GM18498 (cell line): ENCODE measurements around the gene HELZ2.

Experiments
- ATAC-seq: cut with Tn5 transposase; IDR thresholded peaks from one replicate; pipeline ENCODE4 v1.9.1; 2021; ENCODE audit warnings: mild to moderate bottlenecking, moderate library complexity; ENCODE audit not compliant: unreplicated experiment

HELZ2 gene

GRCh38 chr20:63597651-63598478 is 23.8 kb upstream of the HELZ2 start:
- ATAC-seq: no peak

GRCh38 chr20:63596423-63596822 is 22.4 kb upstream of the HELZ2 start:
- no peak for ATAC-seq

- no peak for ATAC-seq
Observed at GRCh38 chr20:63595416-63596127, 21.5 kb upstream of the HELZ2 start.

- no peak for ATAC-seq
Observed at GRCh38 chr20:63594043-63594561, 20.1 kb upstream of the HELZ2 start.

DNA sequence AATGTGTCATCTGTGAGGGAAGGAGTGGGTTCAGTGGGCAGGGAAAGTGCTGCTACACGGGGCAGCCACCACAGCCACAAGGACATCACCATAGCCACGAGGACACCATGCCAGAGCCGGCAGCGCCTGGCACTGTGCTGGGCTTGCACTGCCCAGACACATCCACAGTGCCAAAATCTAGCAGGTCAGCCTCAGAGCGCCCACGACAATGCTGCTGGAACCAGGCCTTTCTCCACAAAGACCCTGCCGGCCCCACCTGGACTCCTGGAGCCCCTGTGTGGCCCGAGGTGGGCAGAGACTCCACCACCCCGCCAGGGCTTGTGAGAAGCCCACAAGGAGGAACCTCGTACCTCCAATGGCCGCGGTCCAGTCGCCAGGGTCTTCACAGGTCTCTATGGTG is 18.6 kb upstream of the HELZ2 start:
- ATAC-seq: no peak

DNA sequence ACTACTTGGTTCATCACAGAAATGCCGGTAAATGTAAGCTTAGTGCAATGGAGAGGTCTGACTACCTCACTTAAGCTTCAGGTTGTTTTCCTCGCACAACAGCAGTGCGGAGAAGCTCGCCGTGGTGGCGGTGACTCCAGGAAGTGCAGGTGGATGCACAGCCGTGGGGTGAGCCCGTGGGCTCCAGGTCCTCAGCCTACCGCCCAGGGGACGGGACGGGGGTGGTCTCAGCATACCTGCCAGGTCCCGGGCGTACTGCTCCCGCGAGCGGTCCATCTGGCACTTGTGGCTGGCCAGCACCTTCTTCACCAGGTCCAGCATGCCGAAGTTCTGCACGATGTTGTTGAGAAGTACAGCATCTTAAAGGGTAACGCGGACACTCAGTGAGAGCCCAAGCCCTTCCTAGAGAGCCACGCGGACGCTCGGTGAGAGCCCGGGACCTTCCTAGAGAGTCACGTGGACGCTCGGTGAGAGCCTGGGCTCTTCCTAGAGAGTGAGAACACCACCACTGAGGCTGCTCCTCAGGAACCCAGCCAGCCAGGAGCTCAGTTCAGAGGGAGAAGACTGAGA is 17.8 kb upstream of the HELZ2 start:
- no peak for ATAC-seq

DNA sequence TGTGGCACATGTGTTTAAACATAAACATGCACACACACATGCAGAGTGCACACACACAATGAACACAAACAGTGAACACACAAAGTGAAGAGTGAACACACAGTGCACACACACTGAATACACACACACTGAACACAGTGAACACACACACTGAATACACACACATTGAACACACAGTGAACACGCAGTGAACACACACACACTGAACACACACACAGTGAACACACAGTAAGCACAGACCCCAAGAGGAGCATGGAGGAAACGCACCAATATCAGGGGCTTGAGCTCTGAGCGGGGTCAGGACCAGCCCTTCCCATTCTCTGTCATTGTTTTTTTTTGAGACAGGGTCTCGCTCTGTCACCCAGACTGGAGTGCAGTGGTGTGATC is 17.1 kb upstream of the HELZ2 start:
- no peak for ATAC-seq

- no peak for ATAC-seq
Observed at GRCh38 chr20:63590218-63591146, 16.4 kb upstream of the HELZ2 start.

- no peak for ATAC-seq
Observed at GRCh38 chr20:63589261-63590217, 15.5 kb upstream of the HELZ2 start.

- no peak for ATAC-seq
Observed at GRCh38 chr20:63588641-63589041, 14.6 kb upstream of the HELZ2 start.

DNA sequence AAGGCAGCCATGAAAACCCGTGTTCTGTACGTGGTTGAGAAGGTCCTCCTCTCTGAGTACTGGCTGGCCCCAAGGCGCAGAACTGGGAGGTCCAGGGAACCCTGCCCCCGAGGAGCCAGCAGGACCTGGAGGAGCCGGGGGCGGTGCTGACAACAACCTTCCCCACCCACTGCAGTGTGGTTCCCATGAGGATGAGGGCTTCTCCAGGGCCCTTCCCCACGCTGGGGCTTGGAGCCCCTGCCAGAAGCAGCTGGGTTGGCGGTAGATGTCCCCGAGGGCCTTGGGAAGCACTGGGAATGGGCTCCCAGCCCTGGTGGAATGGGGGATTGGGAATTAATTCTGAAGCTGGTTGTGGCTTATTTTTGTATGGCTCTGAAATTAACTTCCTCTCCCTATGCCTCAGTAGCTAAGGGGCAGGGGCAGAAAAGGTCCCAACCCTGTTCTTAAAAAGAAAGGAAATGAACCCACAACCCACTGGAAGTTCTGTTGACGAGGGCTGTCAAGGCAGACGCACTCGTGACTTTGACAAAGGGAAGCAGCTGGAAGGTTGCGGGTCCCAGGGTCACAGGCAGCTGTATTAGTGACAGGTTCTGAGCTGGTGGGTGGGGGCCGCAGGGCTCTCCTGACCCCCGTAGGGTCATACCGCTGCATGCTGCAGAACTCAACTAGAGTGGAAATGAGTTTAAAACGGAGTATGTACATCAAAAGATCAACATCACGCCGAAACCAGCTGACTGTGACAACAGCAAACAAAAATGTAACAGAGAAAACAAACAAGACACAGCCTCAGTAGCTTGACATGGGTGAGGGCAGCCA is 13.9 kb upstream of the HELZ2 start:
- ATAC-seq: no peak

GRCh38 chr20:63587256-63587655 is 13.2 kb upstream of the HELZ2 start:
- ATAC-seq: no peak

- ATAC-seq: no peak
Observed at GRCh38 chr20:63586797-63587196, 12.8 kb upstream of the HELZ2 start.

- no peak for ATAC-seq
Observed at GRCh38 chr20:63585616-63586565, 11.9 kb upstream of the HELZ2 start.

DNA sequence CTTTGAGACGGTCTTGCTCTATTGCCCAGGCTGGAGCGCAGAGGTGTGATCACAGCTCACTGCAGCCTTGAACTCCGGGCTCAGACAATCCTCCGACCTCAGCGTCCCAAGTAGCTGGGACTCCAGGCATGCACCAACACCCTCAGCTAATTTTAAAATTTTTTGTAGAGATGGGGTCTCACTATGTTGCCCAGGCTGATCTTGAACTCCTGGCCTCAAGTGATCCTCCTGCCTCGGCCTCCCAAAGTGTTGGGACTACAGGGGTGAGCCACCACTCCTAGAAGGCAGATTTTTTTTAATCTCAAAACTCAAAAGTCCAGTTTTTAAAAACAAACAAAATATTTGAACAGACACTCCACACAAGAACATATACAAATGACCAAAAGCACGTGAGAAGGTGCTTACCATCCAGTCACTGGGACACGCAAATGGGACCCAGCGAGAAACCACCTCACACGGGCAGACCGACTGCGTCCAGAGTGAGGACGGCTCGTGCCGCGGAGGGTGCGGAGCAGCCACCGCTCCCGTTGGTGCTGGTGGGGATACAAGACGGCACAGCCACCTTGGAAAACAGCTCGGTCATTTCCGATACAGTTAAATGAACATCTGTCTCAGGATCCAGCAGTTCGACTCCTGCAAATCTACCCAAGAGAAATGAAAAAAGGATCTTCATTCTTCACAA is 8.5 kb upstream of the HELZ2 start:
- no peak for ATAC-seq

DNA sequence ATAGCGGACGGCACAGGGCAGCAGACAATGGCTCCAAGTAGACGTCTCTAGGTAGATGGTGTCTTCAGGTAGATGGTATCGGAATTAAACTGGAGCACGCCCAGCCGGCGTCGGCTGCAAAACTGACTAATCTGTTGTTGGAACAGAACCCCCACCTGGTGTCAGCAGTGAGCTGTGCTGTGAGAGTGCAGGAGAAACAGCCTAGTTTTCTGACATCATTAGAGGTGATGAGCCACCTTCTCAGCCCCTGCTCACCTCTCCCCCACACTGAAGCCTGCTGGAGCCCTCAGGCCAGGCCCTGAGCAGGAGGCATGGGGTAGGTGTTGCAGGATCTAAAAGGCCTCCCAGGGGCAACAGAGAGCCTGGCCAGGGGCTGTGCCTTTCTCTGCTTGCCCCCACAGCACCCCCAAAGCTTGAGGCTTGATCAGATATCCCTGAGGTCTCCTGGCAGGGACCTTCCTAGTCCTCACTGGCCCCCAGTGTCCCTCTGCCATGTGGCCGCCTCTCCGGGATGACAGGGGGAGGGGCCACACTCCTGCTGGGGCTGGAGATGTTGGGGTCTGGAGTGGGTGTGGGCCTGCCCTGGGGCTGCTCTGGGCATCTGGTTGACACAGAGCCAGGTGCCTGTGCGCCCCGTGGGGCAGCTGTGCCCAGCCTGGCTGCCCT is 6.9 kb upstream of the HELZ2 start:
- no peak for ATAC-seq
